Measurements from ENCODE around the gene WFDC5. TPM values are rescaled to one million over a fixed set of nuclear protein-coding genes. Genes with fewer than 3 reads are reported as not detected.
"Not testable (repeated sequence)": the region's sequence is repeated elsewhere in the genome, so short reads cannot be mapped to it uniquely, and the experiment has no call there.

Gene WFDC5
- total RNA-seq, 1 donor from 2014 or later = not detected

DNA sequence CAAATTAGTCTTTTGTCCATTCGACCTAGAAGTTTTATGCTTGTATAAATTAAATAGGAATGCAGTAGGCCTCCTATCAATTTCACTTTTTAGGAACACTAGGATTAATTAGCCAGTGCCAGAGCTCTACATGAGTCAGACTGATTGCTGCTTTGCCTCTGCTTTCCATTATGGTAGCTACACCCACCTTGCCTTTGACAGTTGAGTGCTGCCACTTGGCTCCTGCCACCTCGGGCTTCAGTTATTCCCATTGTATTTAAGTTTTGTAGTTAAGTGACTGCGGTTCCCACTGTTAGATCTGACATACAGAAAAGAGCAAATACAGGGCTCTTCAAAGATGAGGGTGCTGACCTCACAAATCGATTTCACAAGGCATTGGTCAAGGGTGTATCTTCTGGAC lies 25.9 kb upstream of the WFDC5 start:
- H3K4me3 ChIP-seq = no peak overlapping the region
- H3K27ac Mint-ChIP-seq = no peak overlapping the region

DNA sequence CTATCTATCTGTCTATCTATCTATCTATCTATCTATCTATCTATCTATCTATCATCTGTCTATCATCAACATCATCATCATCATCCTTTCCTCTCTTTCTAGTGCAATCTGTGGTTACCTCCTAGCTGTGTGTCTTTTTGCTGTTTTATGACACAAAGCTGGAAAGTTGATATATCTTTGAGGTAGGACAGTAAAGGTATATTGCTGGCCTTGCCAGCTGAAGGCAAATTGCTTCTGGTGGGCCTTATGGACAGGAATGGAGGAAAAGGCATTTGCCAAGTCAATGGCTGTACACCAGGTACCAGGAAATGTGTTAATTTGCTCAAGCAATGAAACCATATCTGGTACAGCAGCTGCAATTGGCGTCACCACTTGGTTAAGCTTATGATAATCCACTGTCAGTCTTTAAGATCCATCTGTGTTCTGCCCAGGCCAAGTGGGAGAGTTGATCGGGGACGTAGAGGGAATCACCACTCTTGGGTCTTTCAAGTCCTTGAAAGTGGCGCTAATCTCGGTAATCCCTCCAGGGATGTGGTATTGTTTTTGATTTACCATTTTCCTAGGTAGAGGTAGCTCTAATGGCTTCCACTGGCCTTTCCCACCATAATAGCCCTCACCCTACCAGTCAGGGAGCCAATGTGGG lies 24.9 kb upstream of the WFDC5 start:
- H3K9ac ChIP-seq; H3K4me3 ChIP-seq; H3K36me3 Mint-ChIP-seq; H3F3A ChIP-seq (ENCODE audit: low read depth); DNase-seq (ENCODE audit: low spot score); H3K4me1 ChIP-seq; H2AFZ ChIP-seq (replicated peaks); H3K27me3 ChIP-seq; H3K4me3 Mint-ChIP-seq; H3K27ac Mint-ChIP-seq; H3K27me3 Mint-ChIP-seq (ENCODE audit: insufficient read depth, low read depth); H3K79me2 ChIP-seq (ENCODE audit: low read depth); H4K20me1 ChIP-seq (ENCODE audit: low read depth); H3K27ac ChIP-seq; H3K9me3 Mint-ChIP-seq; H3K36me3 ChIP-seq; H3K4me2 ChIP-seq; H3K4me1 Mint-ChIP-seq; H3K9me3 ChIP-seq (ENCODE audit: low read depth): not testable (repeated sequence)

More for the DNA sequence above, 25.9 kb upstream of the WFDC5 start:
- Histone ChIP-seq H3K9me3 (ENCODE audit: low read depth) (no peaks in the 10 kb centered on the region), H3K36me3 (no peaks in the 10 kb centered on the region), H3K27me3 (peaks cover 13% of the 10 kb centered on the region), H3K79me2 (ENCODE audit: low read depth) (no peaks in the 10 kb centered on the region), H4K20me1 (ENCODE audit: low read depth) (no peaks in the 10 kb centered on the region), H3K4me2 (no peak overlapping the region), H3K27ac (no peak overlapping the region), H3F3A (ENCODE audit: low read depth) (no peaks in the 10 kb centered on the region), H3K9ac (no peak overlapping the region), H3K4me1 (no peaks in the 10 kb centered on the region), H2AFZ (replicated peaks) (no peak overlapping the region)
- Mint-ChIP-seq H3K36me3 (no peaks in the 10 kb centered on the region), H3K4me3 (no peak overlapping the region), H3K4me1 (no peaks in the 10 kb centered on the region), H3K9me3 (peaks cover 2% of the 10 kb centered on the region), H3K27me3 (ENCODE audit: insufficient read depth, low read depth) (no peaks in the 10 kb centered on the region)
- no peak for DNase-seq (ENCODE audit: low spot score)
- TF ChIP-seq EZH2 (IDR thresholded peaks at IDR 0.05) (no peak), EZH2phosphoT487 (IDR thresholded peaks at IDR 0.05) (no peak)
- TF ChIP-seq, protein P1, sequence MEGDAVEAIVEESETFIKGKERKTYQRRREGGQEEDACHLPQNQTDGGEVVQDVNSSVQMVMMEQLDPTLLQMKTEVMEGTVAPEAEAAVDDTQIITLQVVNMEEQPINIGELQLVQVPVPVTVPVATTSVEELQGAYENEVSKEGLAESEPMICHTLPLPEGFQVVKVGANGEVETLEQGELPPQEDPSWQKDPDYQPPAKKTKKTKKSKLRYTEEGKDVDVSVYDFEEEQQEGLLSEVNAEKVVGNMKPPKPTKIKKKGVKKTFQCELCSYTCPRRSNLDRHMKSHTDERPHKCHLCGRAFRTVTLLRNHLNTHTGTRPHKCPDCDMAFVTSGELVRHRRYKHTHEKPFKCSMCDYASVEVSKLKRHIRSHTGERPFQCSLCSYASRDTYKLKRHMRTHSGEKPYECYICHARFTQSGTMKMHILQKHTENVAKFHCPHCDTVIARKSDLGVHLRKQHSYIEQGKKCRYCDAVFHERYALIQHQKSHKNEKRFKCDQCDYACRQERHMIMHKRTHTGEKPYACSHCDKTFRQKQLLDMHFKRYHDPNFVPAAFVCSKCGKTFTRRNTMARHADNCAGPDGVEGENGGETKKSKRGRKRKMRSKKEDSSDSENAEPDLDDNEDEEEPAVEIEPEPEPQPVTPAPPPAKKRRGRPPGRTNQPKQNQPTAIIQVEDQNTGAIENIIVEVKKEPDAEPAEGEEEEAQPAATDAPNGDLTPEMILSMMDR (IDR thresholded peaks at IDR 0.05) = no peak

DNA sequence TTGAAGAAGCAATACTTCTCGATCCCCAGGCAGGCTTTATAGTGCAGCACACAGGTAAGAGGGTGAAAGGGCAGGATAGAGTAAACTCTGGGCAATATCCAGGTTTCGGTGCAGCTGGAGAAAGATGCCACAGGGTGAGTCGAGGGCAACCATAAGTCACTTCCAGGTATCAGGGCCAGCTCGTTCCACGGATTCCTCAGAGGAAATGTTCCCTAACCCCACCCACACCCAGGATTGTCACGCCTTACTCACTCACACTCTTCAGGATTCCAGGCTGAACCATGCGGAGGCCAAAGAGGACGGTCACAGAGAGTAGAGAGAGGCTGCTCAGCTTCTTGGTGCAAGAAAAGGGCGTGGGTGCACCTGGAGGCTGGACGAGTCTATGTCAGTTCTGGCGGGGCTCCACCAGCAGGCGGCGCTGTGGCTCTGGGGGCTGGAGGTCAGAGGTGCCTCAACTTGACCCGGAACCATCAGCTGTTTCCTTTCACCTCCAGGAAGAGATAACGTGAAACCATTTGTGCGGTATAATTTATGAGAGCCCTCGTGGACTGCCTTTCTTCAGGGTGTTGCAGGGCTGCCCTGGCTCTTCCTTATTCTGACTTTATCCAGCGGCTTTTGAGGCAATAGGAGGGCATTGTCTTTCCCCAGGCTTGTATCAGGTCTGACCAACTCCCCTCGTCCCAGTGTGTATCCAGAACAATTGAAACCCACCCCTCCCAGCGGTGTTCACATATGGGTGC lies 23.8 kb upstream of the WFDC5 start:
- Histone ChIP-seq H3F3A (ENCODE audit: low read depth) (no peaks in the 10 kb centered on the region), H3K27me3 (peaks cover 5% of the 10 kb centered on the region), H3K27ac (no peak overlapping the region), H3K4me3 (no peak overlapping the region), H2AFZ (replicated peaks) (no peak overlapping the region), H3K9ac (no peak overlapping the region), H3K79me2 (ENCODE audit: low read depth) (no peaks in the 10 kb centered on the region), H3K9me3 (ENCODE audit: low read depth) (no peaks in the 10 kb centered on the region), H3K36me3 (no peaks in the 10 kb centered on the region), H4K20me1 (ENCODE audit: low read depth) (no peaks in the 10 kb centered on the region), H3K4me1 (no peaks in the 10 kb centered on the region), H3K4me2 (no peak overlapping the region)
- no peaks in the 10 kb centered on the region for H3K36me3 Mint-ChIP-seq
- H3K4me1 Mint-ChIP-seq = no peaks in the 10 kb centered on the region
- TF ChIP-seq, protein P1 (IDR thresholded peaks at IDR 0.05) = peak; percentile 84
- TF ChIP-seq EZH2phosphoT487 (IDR thresholded peaks at IDR 0.05) (no peak), EZH2 (IDR thresholded peaks at IDR 0.05) (no peak)
- no peak overlapping the region for H3K4me3 Mint-ChIP-seq
- H3K27ac Mint-ChIP-seq = no peak overlapping the region
- no peaks in the 10 kb centered on the region for H3K27me3 Mint-ChIP-seq (ENCODE audit: insufficient read depth, low read depth)
- peaks cover 2% of the 10 kb centered on the region for H3K9me3 Mint-ChIP-seq
- peak; percentile 74 for DNase-seq (ENCODE audit: low spot score)

DNA sequence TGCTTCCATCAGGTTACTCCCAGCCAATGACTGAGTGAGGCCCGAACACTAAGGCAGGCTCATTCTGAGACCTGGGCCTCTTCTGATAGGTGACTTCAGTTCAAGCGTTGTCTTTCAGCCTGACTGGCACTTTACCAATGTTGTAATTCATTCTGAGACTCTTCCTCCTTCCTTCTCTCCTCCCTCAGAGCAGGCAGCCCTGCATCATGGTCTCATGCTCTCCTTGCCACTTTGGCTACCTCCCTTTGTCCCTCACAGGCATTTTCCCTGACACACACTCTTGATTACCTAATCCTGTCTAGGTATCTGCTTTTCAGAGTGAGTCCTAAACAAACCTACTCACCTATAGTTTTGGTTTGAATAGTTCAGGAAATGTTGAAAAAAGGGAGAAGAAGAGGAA lies 21.9 kb upstream of the WFDC5 start:
- no peak overlapping the region for H3K4me2 ChIP-seq
- no peak for TF ChIP-seq EZH2 (IDR thresholded peaks at IDR 0.05)
- TF ChIP-seq EZH2phosphoT487 (IDR thresholded peaks at IDR 0.05) = no peak
- TF ChIP-seq, protein P1 (IDR thresholded peaks at IDR 0.05) = no peak
- H3K79me2 ChIP-seq (ENCODE audit: low read depth) = no peaks in the 10 kb centered on the region
- no peak overlapping the region for H3K9ac ChIP-seq
- H3K27ac Mint-ChIP-seq = no peak overlapping the region
- no peak for DNase-seq (ENCODE audit: low spot score)
- H3K9me3 ChIP-seq (ENCODE audit: low read depth) = no peaks in the 10 kb centered on the region
- H4K20me1 ChIP-seq (ENCODE audit: low read depth) = no peaks in the 10 kb centered on the region
- H3K4me3 ChIP-seq = no peak overlapping the region
- H3K4me1 ChIP-seq = no peaks in the 10 kb centered on the region
- no peak overlapping the region for H3K27ac ChIP-seq
- no peaks in the 10 kb centered on the region for H3K27me3 Mint-ChIP-seq (ENCODE audit: insufficient read depth, low read depth)
- peaks cover 22% of the 10 kb centered on the region for H3K27me3 ChIP-seq
- H3F3A ChIP-seq (ENCODE audit: low read depth) = no peaks in the 10 kb centered on the region
- H3K9me3 Mint-ChIP-seq = no peaks in the 10 kb centered on the region
- no peak overlapping the region for H2AFZ ChIP-seq (replicated peaks)
- H3K36me3 ChIP-seq = no peaks in the 10 kb centered on the region
- no peaks in the 10 kb centered on the region for H3K4me1 Mint-ChIP-seq
- H3K4me3 Mint-ChIP-seq = no peak overlapping the region
- H3K36me3 Mint-ChIP-seq = no peaks in the 10 kb centered on the region
